NCI-H2196 (cell line): Measurements from ENCODE around the gene FGD3.

Experiments used
- DNase-seq: peaks from one replicate; lab custom pipeline; 2025; ENCODE audit not compliant: unreplicated experiment; lab: John Stamatoyannopoulos, UW

The FGD3 gene

GRCh38 chr9:93049491-93049890 lies 102.2 kb downstream of the FGD3 start:
- no peak for DNase-seq

GRCh38 chr9:93050231-93050630 lies 102.9 kb downstream of the FGD3 start:
- no peak for DNase-seq

- DNase-seq: no peak
Measured at GRCh38 chr9:93051680-93052089, 104.4 kb downstream of the FGD3 start.

GRCh38 chr9:93052791-93053540 lies 105.6 kb downstream of the FGD3 start:
- peak; percentile 20 for DNase-seq

GRCh38 chr9:93053781-93054331 lies 106.5 kb downstream of the FGD3 start:
- no peak for DNase-seq

GRCh38 chr9:93054758-93055704 lies 107.7 kb downstream of the FGD3 start:
- DNase-seq: no peak

GRCh38 chr9:93057042-93057702 lies 109.8 kb downstream of the FGD3 start:
- DNase-seq: no peak

GRCh38 chr9:93057703-93058354 lies 110.5 kb downstream of the FGD3 start:
- DNase-seq: no peak

GRCh38 chr9:93058355-93059010 lies 111.2 kb downstream of the FGD3 start, which contains the start of gene SUSD3:
SUSD3 (plus strand) TSS chr9:93058701; CDS start chr9:93058743, 42 bp downstream.
- peak; percentile 36 for DNase-seq

- no peak for DNase-seq
Measured at GRCh38 chr9:93059011-93059714, 111.8 kb downstream of the FGD3 start.

- no peak for DNase-seq
Measured at GRCh38 chr9:93059715-93060578, 112.6 kb downstream of the FGD3 start.

- DNase-seq: no peak
Measured at GRCh38 chr9:93060746-93061259, 113.5 kb downstream of the FGD3 start.

GRCh38 chr9:93061260-93061751 lies 114.0 kb downstream of the FGD3 start:
- DNase-seq: no peak

- DNase-seq: no peak
Measured at GRCh38 chr9:93061791-93062763, 114.8 kb downstream of the FGD3 start.

GRCh38 chr9:93064392-93065134 lies 117.2 kb downstream of the FGD3 start:
- peak; percentile 79 for DNase-seq

- DNase-seq: no peak
Measured at GRCh38 chr9:93065135-93065720, 117.9 kb downstream of the FGD3 start.
